Epidermal melanocyte (primary cell): Measurements from ENCODE around the gene DNAJC24.

Source experiments
- DNase-seq: peaks from one replicate; pipeline ENCODE4 v3.0.0; 2011; ENCODE audit warnings: low spot score; ENCODE audit not compliant: insufficient read length

The DNAJC24 gene

GRCh38 chr11:31414338-31414737, 44.7 kb downstream of the DNAJC24 start:
- DNase-seq, result no peak

- no peak for DNase-seq
Observed at GRCh38 chr11:31415435-31415834, 45.8 kb downstream of the DNAJC24 start.

- DNase-seq, result no peak
Observed at GRCh38 chr11:31417357-31417756, 47.7 kb downstream of the DNAJC24 start.

GRCh38 chr11:31417816-31418215, 48.2 kb downstream of the DNAJC24 start:
- DNase-seq, result no peak

- no peak for DNase-seq
Observed at GRCh38 chr11:31419138-31419537, 49.5 kb downstream of the DNAJC24 start.

GRCh38 chr11:31419669-31420068, 50.0 kb downstream of the DNAJC24 start:
- DNase-seq, result no peak

- DNase-seq, result no peak
Observed at GRCh38 chr11:31421820-31422219, 52.2 kb downstream of the DNAJC24 start.

GRCh38 chr11:31422703-31423102, 53.0 kb downstream of the DNAJC24 start:
- DNase-seq, result no peak

GRCh38 chr11:31424652-31425051, 55.0 kb downstream of the DNAJC24 start:
- DNase-seq, result no peak

- no peak for DNase-seq
Observed at GRCh38 chr11:31433851-31434250, 64.2 kb downstream of the DNAJC24 start.

GRCh38 chr11:31437742-31438435, 68.2 kb downstream of the DNAJC24 start:
- no peak for DNase-seq

GRCh38 chr11:31441296-31441695, 71.6 kb downstream of the DNAJC24 start:
- DNase-seq, result no peak

- DNase-seq, result no peak
Observed at GRCh38 chr11:31442086-31442485, 72.4 kb downstream of the DNAJC24 start.

GRCh38 chr11:31443802-31444201, 74.1 kb downstream of the DNAJC24 start:
- no peak for DNase-seq

- DNase-seq, result no peak
Observed at GRCh38 chr11:31445621-31446020, 76.0 kb downstream of the DNAJC24 start.

- DNase-seq, result no peak
Observed at GRCh38 chr11:31449040-31449439, 79.4 kb downstream of the DNAJC24 start.

- no peak for DNase-seq
Observed at GRCh38 chr11:31450841-31451240, 81.2 kb downstream of the DNAJC24 start.

GRCh38 chr11:31455177-31455576, 85.5 kb downstream of the DNAJC24 start:
- DNase-seq, result no peak

- no peak for DNase-seq
Observed at GRCh38 chr11:31464436-31464835, 94.8 kb downstream of the DNAJC24 start.

- no peak for DNase-seq
Observed at GRCh38 chr11:31474083-31474482, 104.4 kb downstream of the DNAJC24 start.

- DNase-seq, result no peak
Observed at GRCh38 chr11:31477528-31478222, 108.0 kb downstream of the DNAJC24 start.

- DNase-seq, result no peak
Observed at GRCh38 chr11:31478223-31478590, 108.5 kb downstream of the DNAJC24 start.

GRCh38 chr11:31479066-31479465, 109.4 kb downstream of the DNAJC24 start:
- DNase-seq, result no peak
